Muscle layer of colon (tissue), 2 donors: Measurements from ENCODE around the gene PKN1.

ENCODE experiments used
- H3K27ac ChIP-seq: one replicate; pipeline ENCODE4 v1.7.0; 2013; ENCODE audit warnings: low read depth, mild to moderate bottlenecking, low read length, moderate library complexity
- H3K27me3 ChIP-seq, 2 donors: one replicate each; pipeline ENCODE4 v1.7.0; 2013; ENCODE audit warnings: low read length in 2 of 2, mild to moderate bottlenecking in 2 of 2; ENCODE audit not compliant: insufficient read depth in 2 of 2, control insufficient read depth in 1 of 2
- H3K36me3 ChIP-seq: one replicate; pipeline ENCODE4 v1.7.0; 2013; ENCODE audit warnings: mild to moderate bottlenecking, low read length; ENCODE audit not compliant: insufficient read depth
- H3K4me1 ChIP-seq: one replicate; pipeline ENCODE4 v1.7.0; 2013; ENCODE audit warnings: mild to moderate bottlenecking, low read length; ENCODE audit not compliant: insufficient read depth
- H3K4me3 ChIP-seq, 2 donors: one replicate each; pipeline ENCODE4 v1.7.0; 2013; ENCODE audit warnings: low read length in 2 of 2, low read depth in 1 of 2, mild to moderate bottlenecking in 1 of 2, moderate library complexity in 1 of 2
- H3K9ac ChIP-seq: one replicate; pipeline ENCODE4 v1.7.0; 2013; ENCODE audit warnings: low read length
- H3K9me3 ChIP-seq: one replicate; pipeline ENCODE4 v1.7.0; 2013; ENCODE audit warnings: mild to moderate bottlenecking, low read length
- donor health status: abdominal sarcoma.
- donor health status: Adenocarcinoma of cecum.

PKN1 gene

DNA sequence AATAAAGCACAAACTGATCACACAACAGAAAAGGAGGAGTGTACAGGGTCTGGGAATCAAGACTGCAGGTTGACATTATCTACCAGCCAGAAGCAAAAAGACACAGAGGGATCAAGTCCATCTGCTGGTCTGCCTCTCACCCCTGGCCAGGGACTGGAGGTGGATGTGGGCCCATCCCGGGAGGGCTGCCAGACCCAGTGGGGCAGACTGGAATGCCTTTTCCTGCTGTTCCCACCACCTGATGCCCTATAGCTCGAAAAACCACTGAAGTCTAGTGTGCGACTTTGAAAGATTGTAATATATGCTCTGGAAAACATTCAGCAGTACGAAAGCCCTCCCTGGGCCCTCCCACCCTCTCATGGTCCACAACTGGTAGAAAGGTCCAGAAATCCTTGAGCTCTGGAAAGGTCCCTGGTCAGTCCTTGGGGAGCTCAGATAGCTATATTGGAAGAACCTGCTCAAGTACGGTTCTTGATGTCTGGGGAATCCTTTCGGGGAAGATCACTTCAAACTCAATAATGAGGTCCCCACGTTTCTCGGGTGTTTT lies 82.5 kb downstream of the PKN1 start:
- Histone ChIP-seq H3K36me3 (peaks cover 34% of the 10 kb centered on the region), H3K4me1 (peaks cover 19% of the 10 kb centered on the region), H3K9me3 (no peaks in the 10 kb centered on the region), H3K4me3 (peak overlapping the region in 1 of 2 donors; percentile 96), H3K9ac (peak overlapping the region; percentile 31), H3K27ac (no peak overlapping the region), H3K27me3 (no peaks in the 10 kb centered on the region)

DNA sequence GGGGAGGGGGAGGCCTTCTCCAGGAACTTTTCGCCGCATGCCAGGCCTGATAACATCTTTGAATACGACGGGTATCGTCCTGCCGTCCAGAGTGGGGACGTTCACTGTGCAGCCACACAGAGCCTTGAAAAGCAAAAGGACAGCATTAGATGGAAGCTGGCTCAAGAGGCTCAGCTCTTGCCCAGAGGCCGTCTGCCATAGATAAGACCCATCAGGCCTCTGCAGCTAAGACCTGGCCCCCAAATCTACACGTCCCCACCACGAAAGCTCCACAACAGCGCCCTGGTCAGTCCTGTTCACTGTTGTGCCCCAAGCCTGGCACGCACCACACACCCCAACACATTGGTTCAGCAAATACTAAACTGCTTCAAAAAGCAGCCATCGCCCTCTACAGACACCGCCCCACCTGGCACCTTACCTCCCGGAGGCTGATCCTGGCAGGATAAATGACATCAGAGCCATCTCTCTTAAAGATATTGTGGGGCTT lies 83.0 kb downstream of the PKN1 start:
- Histone ChIP-seq H3K27me3 (no peaks in the 10 kb centered on the region), H3K9ac (peak overlapping the region; percentile 31), H3K27ac (no peak overlapping the region), H3K4me3 (peak overlapping the region in 1 of 2 donors; percentile 96), H3K4me1 (peaks cover 19% of the 10 kb centered on the region), H3K9me3 (no peaks in the 10 kb centered on the region), H3K36me3 (peaks cover 34% of the 10 kb centered on the region)

DNA sequence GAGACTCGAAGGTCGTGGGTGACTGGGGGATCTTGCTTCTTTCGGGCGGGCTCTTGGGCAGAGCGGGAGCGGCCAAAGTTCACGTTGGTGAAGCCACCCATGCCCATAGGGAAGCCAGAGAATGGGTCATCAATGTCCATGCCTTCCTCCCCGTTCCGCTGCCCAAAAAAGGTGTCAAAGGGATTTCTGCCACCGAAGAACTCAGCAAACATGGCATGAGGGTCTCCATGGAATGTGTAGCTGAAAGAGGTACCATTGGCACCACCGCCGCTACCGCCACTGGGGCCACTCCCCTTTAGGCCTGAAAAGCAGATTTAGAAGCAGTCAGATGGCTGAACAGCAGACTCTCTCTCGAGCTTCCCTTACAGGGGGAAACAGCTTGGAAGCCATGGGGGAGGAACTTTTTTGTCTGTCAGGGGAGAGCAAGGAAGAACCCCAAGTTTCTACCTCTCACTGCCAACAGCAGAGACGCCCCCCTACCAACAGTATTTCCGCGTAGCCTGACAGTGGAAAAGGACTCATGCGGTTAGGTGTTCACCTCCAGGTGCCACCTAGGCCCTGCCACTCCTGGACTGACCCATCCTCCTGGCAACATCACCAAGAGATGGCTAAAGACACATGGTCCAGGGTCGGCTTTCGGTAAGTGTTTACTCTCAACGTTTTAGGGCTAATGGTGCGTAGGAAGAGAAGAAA lies 83.8 kb downstream of the PKN1 start:
- H3K9ac ChIP-seq, result peak overlapping the region; percentile 66
- peaks cover 19% of the 10 kb centered on the region for H3K4me1 ChIP-seq
- H3K27ac ChIP-seq, result peak overlapping the region; percentile 100
- H3K9me3 ChIP-seq, result no peaks in the 10 kb centered on the region
- peaks cover 34% of the 10 kb centered on the region for H3K36me3 ChIP-seq
- no peaks in the 10 kb centered on the region for H3K27me3 ChIP-seq
- H3K4me3 ChIP-seq, result peak overlapping the region; percentile 96 to 97

DNA sequence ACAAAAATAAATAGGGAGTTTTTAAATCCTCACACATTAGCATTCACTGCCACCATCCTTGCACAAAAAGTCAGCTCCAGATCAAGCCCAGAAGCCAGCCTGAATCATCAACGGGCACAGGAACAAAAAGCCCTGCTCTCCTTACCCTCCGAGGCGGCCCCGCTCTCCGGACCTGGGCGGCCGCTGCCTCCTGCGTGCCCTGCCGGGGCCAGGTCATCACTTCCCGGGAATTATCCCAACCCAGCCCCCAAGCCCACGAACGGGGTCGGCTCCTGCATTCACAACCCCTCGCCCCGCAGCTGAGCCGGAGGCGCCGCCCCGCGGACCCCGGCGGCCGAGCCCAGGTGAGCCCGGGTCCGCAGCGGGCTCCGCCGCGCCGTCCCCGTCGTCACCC lies 84.3 kb downstream of the PKN1 start:
- peaks cover 34% of the 10 kb centered on the region for H3K36me3 ChIP-seq
- H3K27me3 ChIP-seq, result no peaks in the 10 kb centered on the region
- no peaks in the 10 kb centered on the region for H3K9me3 ChIP-seq
- H3K4me1 ChIP-seq, result peaks cover 19% of the 10 kb centered on the region
- peak overlapping the region; percentile 96 to 97 for H3K4me3 ChIP-seq
- peak overlapping the region; percentile 66 for H3K9ac ChIP-seq
- H3K27ac ChIP-seq, result peak overlapping the region; percentile 100

DNA sequence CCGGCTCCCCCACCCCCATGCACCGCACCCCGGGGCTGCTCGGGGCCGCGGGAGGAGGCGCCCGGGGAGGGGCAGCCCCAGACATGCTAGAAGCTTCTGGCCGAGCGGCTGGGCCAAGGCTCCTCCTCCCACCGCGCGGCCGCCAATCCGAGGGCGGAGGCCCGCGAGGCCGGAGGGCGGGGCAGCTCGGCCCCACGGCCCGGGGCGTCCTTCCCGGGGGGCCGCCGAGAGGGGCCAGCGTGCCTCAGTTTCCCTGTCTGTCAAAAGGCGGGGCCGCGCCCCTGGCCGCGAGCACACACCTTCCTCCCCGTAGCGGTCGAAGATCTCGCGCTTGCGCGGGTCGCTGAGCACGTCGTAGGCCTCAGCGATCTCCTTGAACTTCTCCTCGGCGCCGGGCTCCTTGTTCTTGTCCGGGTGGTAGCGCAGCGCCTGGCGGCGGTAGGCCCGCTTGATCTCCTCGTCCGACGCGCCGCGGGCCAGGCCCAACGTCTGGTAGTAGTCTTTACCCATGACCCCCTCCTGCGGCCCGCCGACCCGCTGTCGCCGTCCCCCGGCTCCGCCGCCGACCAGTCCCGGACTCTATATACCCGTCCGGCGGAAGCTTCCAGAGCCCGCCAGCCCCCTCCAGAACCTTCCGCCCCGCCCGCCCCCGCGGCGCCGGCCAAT lies 84.9 kb downstream of the PKN1 start, which contains the start of gene DNAJB1:
TSS of gene DNAJB1 (minus strand) at position 558 of the 666 bp plus-strand sequence. CDS start at position 510, 48 bp downstream.
- H3K27ac ChIP-seq, result peak within 1 kb of the TSS; percentile 100
- H3K9ac ChIP-seq, result peak within 1 kb of the TSS; percentile 80
- H3K4me1 ChIP-seq, result peaks cover 19% of the 10 kb centered on the region
- peak within 1 kb of the TSS; percentile 96 to 97 for H3K4me3 ChIP-seq
- H3K36me3 ChIP-seq, result peaks cover 31% of the 10 kb centered on the region
- H3K27me3 ChIP-seq, result no peaks in the 10 kb centered on the region
- H3K9me3 ChIP-seq, result no peaks in the 10 kb centered on the region

DNA sequence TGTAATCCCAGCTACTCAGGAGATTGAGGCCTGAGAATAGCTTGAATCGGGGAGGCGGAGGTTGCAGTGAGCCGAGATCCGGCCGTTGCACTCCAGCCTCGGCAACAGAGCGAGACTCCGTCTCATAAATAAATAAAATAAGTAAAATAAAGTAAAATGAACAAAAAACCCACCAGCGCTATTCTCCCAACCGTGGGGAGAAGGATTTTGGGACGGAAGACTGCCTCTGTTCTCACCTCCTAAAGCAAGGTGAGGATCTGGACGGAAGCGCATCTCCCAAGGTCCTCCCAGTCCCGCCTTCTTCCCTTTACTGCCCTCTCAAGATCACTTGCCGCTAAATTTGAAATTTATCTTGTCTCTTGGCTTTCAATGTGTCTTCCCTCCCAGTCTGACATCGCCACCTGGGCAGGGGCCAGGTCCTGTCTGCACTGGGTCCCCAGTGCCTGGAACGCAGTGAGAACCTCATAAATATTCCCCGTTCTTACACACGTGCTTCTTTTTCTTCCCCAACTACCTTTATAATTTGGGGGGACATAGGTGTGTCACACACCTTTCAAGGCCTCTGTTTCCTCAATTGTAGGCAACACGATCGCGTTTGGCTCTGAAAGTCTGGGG lies 86.2 kb downstream of the PKN1 start:
- peak overlapping the region; percentile 88 for H3K27ac ChIP-seq
- H3K9me3 ChIP-seq, result no peaks in the 10 kb centered on the region
- no peaks in the 10 kb centered on the region for H3K27me3 ChIP-seq
- H3K9ac ChIP-seq, result peak overlapping the region; percentile 57
- H3K4me1 ChIP-seq, result peaks cover 19% of the 10 kb centered on the region
- H3K36me3 ChIP-seq, result peaks cover 29% of the 10 kb centered on the region
- no peak overlapping the region for H3K4me3 ChIP-seq

DNA sequence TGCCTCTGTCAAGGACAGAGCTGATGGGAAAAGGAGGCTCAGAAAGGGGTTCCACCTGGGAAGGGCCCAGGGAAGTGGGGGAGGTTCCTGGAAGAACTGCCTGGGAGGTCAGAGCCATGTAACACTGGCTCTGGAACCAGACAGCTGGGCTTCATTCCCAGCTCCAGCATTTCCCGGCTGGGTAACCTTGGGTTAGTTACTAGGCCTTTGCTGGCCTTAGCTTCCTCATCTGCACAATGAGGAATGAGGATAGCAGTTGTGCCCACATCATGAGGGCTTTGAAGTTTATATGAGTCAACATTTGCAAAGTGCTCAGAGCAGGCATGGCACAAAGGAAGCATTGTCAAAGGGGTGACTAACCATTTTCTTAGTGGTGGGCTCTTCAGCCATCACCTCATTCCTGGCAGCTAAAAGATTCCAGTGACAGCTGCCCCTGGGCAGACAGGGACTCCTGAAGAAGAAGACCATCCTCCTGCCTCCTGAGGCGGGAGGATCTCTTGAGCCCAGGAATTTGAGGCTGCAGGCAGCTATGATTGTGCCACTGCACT lies 86.8 kb downstream of the PKN1 start:
- Histone ChIP-seq H3K27ac (no peak overlapping the region), H3K27me3 (no peaks in the 10 kb centered on the region), H3K36me3 (peaks cover 23% of the 10 kb centered on the region), H3K4me1 (peaks cover 19% of the 10 kb centered on the region), H3K4me3 (no peak overlapping the region), H3K9me3 (no peaks in the 10 kb centered on the region), H3K9ac (no peak overlapping the region)

DNA sequence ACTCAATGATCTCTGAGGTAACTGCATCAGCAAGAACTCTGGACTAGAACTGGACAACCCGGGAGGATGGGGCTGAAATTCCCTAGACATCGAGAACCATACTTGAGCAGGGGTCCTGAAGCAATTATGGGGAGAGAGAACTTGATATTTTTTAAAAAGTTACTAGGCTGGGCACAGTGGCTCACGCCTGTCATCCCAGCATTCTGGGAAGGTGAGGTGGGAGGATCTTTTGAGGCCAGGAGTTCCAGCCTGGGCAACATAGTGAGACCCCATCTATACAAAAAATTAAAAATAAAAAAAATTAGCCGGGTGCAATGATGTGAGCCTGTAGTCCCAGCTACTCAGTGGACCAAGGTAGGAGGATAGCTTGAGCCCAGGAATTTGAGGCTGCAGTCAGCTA lies 87.4 kb downstream of the PKN1 start:
- H3K9ac ChIP-seq, result no peak overlapping the region
- no peaks in the 10 kb centered on the region for H3K27me3 ChIP-seq
- H3K36me3 ChIP-seq, result peaks cover 17% of the 10 kb centered on the region
- no peak overlapping the region for H3K4me3 ChIP-seq
- H3K9me3 ChIP-seq, result no peaks in the 10 kb centered on the region
- H3K4me1 ChIP-seq, result peaks cover 16% of the 10 kb centered on the region
- no peak overlapping the region for H3K27ac ChIP-seq
